HL-60 (cell line): ENCODE measurements around the gene MFSD8.

Source experiments
- DNase-seq, 2 experiments: peaks; one replicate each; pipeline ENCODE4 v3.0.0-alpha.2; 2010 to 2020; ENCODE audit warnings: low read depth in 1 of 2, low spot score in 1 of 2
- H3K27ac ChIP-seq: fragments of 250-450 bp; sonication (Bioruptor Pico); replicated peaks from 2 replicates; pipeline ENCODE4 v1.5.1; 2020; ENCODE audit warnings: mild to moderate bottlenecking, moderate library complexity
- H3K27me3 ChIP-seq: fragments of 250-450 bp; sonication (Bioruptor Pico); 2 replicates; pipeline ENCODE4 v1.5.1; 2021; ENCODE audit warnings: mild to moderate bottlenecking, moderate library complexity; ENCODE audit not compliant: insufficient read depth, poor library complexity, severe bottlenecking
- H3K4me3 ChIP-seq: replicated peaks from 2 replicates; pipeline ENCODE4 v1.5.1; 2011; ENCODE audit warnings: mild to moderate bottlenecking, control low read depth, low read length; ENCODE audit not compliant: insufficient read depth
- GABPA ChIP-seq: IDR thresholded peaks from 2 replicates; pipeline ENCODE4 v1.6.1; 2012; ENCODE audit warnings: low read depth
- POLR2AphosphoS5 ChIP-seq: IDR thresholded peaks from 2 replicates; pipeline ENCODE4 v1.6.1; 2012; ENCODE audit warnings: low read depth
- SPI1 ChIP-seq: IDR thresholded peaks from 2 replicates; pipeline ENCODE4 v1.6.1; 2012; ENCODE audit warnings: low read depth, mild to moderate bottlenecking, borderline replicate concordance
- long read RNA-seq: library from polyadenylated mRNA; unstranded; transcript quantifications from one replicate; pipeline ENCODE4 v2.0.0, GENCODE V29; 2020
- TF ChIP-seq, protein P1 (sequence below): IDR thresholded peaks from one replicate; pipeline ENCODE4 v1.5.1; 2011; ENCODE audit warnings: low read length, control low read depth, inconsistent platforms; ENCODE audit not compliant: insufficient read depth
- TF ChIP-seq, protein P2 (sequence below): IDR thresholded peaks from 2 replicates; pipeline ENCODE4 v1.6.1; 2012; ENCODE audit warnings: low read depth; ENCODE audit not compliant: insufficient replicate concordance

MFSD8 gene, protein sequence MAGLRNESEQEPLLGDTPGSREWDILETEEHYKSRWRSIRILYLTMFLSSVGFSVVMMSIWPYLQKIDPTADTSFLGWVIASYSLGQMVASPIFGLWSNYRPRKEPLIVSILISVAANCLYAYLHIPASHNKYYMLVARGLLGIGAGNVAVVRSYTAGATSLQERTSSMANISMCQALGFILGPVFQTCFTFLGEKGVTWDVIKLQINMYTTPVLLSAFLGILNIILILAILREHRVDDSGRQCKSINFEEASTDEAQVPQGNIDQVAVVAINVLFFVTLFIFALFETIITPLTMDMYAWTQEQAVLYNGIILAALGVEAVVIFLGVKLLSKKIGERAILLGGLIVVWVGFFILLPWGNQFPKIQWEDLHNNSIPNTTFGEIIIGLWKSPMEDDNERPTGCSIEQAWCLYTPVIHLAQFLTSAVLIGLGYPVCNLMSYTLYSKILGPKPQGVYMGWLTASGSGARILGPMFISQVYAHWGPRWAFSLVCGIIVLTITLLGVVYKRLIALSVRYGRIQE
- long read RNA-seq, full-length matches to known transcripts = 22 of 50 reads
- long read RNA-seq, partial matches to known transcripts = 6 of 50 reads
- long read RNA-seq, other reads (novel, unspliced or antisense) = 22 of 50 reads

DNA sequence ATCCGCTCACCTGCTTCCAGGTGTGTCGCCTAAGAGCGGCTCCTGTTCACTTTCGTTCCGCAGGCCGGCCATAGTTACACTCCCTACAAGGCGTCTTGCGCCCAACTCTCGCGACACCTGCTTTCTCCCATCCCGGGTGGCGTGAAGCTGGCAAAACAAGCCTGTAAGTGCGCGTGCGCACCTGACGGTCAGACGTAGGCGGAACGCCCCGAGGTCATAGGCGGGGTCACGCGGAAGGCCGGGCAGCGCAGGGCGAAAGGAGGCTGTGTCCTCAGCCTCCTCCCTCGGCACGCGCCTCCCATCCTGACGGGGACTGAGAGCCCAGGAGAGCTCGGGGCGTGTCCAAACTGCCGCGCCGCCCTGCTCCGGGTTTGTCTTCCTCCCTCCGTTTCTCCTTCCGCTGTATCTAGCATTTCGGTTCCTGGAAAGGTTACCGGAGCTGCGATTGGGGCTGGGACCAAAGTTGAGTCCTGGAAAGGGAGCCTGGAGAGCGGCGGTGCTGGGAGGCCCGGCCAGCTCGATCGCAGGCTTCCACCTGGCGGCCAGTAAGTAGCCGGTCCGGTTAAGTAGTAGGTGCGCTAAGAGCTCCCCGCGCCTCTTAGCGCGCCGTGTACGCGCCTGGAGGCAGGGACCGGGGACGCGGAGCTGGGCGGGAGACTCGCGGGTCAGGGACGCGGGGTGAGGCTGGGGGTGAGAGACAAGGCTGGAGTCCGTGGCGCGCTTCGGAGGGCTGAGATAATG, at the start of gene MFSD8, which contains the start of gene ABHD18:
Gene MFSD8 (minus strand): TSS at position 112 of the 741 bp plus-strand sequence. CDS start 40 bp downstream, at position 72.
Gene ABHD18 (plus strand): TSS at position 345 of the 741 bp plus-strand sequence. CDS start 17,550 bp downstream, outside the sequence.
- Histone ChIP-seq H3K27ac (peak within 1 kb of the TSS; percentile 93), H3K27me3 (no peaks in the 10 kb centered on the region), H3K4me3 (peak within 1 kb of the TSS; percentile 86)
- DNase-seq = peak; percentile 97 to 99
- TF ChIP-seq, protein P1, sequence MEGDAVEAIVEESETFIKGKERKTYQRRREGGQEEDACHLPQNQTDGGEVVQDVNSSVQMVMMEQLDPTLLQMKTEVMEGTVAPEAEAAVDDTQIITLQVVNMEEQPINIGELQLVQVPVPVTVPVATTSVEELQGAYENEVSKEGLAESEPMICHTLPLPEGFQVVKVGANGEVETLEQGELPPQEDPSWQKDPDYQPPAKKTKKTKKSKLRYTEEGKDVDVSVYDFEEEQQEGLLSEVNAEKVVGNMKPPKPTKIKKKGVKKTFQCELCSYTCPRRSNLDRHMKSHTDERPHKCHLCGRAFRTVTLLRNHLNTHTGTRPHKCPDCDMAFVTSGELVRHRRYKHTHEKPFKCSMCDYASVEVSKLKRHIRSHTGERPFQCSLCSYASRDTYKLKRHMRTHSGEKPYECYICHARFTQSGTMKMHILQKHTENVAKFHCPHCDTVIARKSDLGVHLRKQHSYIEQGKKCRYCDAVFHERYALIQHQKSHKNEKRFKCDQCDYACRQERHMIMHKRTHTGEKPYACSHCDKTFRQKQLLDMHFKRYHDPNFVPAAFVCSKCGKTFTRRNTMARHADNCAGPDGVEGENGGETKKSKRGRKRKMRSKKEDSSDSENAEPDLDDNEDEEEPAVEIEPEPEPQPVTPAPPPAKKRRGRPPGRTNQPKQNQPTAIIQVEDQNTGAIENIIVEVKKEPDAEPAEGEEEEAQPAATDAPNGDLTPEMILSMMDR = no peak
- TF ChIP-seq SPI1 = peak; percentile 57; the same call in 1 of the 2 replicates
- peak; percentile 81; the same call in 1 of the 2 replicates for TF ChIP-seq POLR2AphosphoS5
- peak; percentile 60 for TF ChIP-seq GABPA
- TF ChIP-seq, protein P2, sequence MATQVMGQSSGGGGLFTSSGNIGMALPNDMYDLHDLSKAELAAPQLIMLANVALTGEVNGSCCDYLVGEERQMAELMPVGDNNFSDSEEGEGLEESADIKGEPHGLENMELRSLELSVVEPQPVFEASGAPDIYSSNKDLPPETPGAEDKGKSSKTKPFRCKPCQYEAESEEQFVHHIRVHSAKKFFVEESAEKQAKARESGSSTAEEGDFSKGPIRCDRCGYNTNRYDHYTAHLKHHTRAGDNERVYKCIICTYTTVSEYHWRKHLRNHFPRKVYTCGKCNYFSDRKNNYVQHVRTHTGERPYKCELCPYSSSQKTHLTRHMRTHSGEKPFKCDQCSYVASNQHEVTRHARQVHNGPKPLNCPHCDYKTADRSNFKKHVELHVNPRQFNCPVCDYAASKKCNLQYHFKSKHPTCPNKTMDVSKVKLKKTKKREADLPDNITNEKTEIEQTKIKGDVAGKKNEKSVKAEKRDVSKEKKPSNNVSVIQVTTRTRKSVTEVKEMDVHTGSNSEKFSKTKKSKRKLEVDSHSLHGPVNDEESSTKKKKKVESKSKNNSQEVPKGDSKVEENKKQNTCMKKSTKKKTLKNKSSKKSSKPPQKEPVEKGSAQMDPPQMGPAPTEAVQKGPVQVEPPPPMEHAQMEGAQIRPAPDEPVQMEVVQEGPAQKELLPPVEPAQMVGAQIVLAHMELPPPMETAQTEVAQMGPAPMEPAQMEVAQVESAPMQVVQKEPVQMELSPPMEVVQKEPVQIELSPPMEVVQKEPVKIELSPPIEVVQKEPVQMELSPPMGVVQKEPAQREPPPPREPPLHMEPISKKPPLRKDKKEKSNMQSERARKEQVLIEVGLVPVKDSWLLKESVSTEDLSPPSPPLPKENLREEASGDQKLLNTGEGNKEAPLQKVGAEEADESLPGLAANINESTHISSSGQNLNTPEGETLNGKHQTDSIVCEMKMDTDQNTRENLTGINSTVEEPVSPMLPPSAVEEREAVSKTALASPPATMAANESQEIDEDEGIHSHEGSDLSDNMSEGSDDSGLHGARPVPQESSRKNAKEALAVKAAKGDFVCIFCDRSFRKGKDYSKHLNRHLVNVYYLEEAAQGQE = peak; percentile 28

DNA sequence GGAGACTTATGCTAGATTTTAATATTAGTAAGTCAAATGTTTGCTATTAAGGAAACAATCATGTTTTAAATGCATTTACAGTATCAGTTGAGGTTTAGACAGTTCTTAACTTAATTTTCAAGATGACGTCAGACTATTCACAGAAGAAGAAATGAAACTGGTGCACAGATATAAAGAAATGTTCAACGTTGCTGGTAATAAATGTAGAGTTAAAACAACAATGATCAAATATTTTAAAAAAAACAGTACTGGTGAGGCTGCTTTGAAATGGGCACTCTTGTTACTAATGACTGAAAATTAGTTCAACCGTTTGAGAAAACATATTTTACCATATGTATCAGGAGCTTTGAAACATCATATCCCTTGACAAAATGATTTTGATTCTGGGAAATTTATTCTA, 44.5 kb upstream of the MFSD8 start:
- H3K27me3 ChIP-seq = no peaks in the 10 kb centered on the region
- TF ChIP-seq POLR2AphosphoS5 = no peak
- TF ChIP-seq SPI1 = no peak
- TF ChIP-seq GABPA = no peak
- TF ChIP-seq, protein P2 = no peak
- TF ChIP-seq, protein P1 = no peak
- H3K27ac ChIP-seq = no peak overlapping the region
- no peak overlapping the region for H3K4me3 ChIP-seq
- no peak for DNase-seq

DNA sequence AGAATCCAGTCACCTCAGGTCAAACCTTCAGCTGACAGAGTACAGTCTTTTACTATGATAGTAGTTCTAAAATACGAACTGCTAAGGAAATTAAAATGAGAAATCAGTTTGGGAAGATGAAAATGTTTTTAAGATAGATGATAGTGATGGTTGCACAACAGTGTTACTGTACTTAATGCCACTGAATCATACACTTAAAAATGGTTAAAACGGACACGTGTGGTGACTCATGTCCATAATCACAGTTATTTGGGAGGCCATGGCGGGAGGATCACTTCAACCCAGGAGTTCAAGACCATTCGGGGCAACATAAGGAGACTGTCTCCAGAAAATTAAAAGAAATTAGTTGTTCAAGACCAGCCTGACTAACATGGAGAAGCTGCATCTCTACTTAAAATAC, 41.6 kb upstream of the MFSD8 start:
- Histone ChIP-seq H3K4me3 (no peak overlapping the region), H3K27ac (no peak overlapping the region), H3K27me3 (no peaks in the 10 kb centered on the region)
- DNase-seq = no peak
- TF ChIP-seq POLR2AphosphoS5 (no peak), SPI1 (no peak), GABPA (no peak)
- TF ChIP-seq, protein P2 = no peak
- TF ChIP-seq, protein P1 = no peak
